ENCODE data around the gene JMJD4. TPM values are rescaled to one million over a fixed set of nuclear protein-coding genes. Genes with fewer than 3 reads are reported as not detected.

The JMJD4 gene
- total and polyA plus RNA-seq, 2 of the 4 experiments (the other 2 are of a cell fraction) = 24.6 to 28.5 TPM

- BruUV-seq (replicated peaks) = no TSS peak
- Histone ChIP-seq H3K4ac (ENCODE audit: low read depth, low read length) (no peak overlapping the region), H2AK5ac (ENCODE audit: low read depth, low read length) (peak overlapping the region; percentile 36; the same call in 1 of the 2 replicates), H3K14ac (replicated peaks; ENCODE audit: low read depth, low read length) (no peak overlapping the region), H3K18ac (ENCODE audit: low read depth, low read length) (no peak overlapping the region), H2AK9ac (replicated peaks; ENCODE audit: low read depth, low read length, poor library complexity) (no peak overlapping the region), H4K91ac (ENCODE audit: insufficient read depth, low read depth, low read length) (peak overlapping the region; percentile 3; the same call in 1 of the 2 replicates), H3K79me1 (ENCODE audit: low read depth in 1 of 2, low read length in 2 of 2) (peaks cover 31 to 91% of the 10 kb centered on the region in 2 experiments), H3K27me3 (ENCODE audit: control insufficient read depth, insufficient read depth, low read length) (no peaks in the 10 kb centered on the region), H4K8ac (ENCODE audit: low read depth in 2 of 2, low read length in 2 of 2) (no peak overlapping the region), H3K9me1 (ENCODE audit: insufficient read depth, low read length) (peaks cover 34% of the 10 kb centered on the region), H2BK5ac (ENCODE audit: low read depth, low read length, poor library complexity, severe bottlenecking) (no peak overlapping the region), H3K4me1 (ENCODE audit: control insufficient read depth, insufficient read depth, low read length) (peaks cover 36% of the 10 kb centered on the region), H2BK20ac (ENCODE audit: low read depth, low read length) (no peak overlapping the region), H3K9me3 (ENCODE audit: control insufficient read depth, insufficient read depth, low read length) (no peaks in the 10 kb centered on the region), H3K56ac (ENCODE audit: extremely low read depth, insufficient read depth, low read length) (no peak overlapping the region), H3K4me3 (ENCODE audit: insufficient read depth, low read depth, low read length) (no peak overlapping the region), H3K23ac (ENCODE audit: low read depth, low read length) (no peak overlapping the region), H3K4me2 (ENCODE audit: low read depth, low read length) (no peak overlapping the region; the same call in 1 of the 2 replicates), H3K27ac (ENCODE audit: insufficient read depth, low read length) (no peak overlapping the region; the same call in 1 of the 2 replicates), H3K36me3 (ENCODE audit: control insufficient read depth, insufficient read depth, low read length) (peaks cover 21% of the 10 kb centered on the region), H2AFZ (replicated peaks; ENCODE audit: low read length, poor library complexity) (no peak overlapping the region), H2BK120ac (ENCODE audit: low read depth, low read length) (no peak overlapping the region), H4K5ac (ENCODE audit: low read depth, low read length) (no peak overlapping the region), H2BK15ac (ENCODE audit: low read depth, low read length) (no peak overlapping the region), H4K20me1 (ENCODE audit: insufficient read depth, low read length) (peaks cover 48% of the 10 kb centered on the region), H3K9ac (ENCODE audit: low read depth, low read length) (no peak overlapping the region)
- ATAC-seq (ENCODE audit: low read depth) (no peak), DNase-seq (peak; percentile 37)
- no peak for TF ChIP-seq NFE2L2 (IDR thresholded peaks at IDR 0.05; ENCODE audit: low read depth, low read length)
- TF ChIP-seq CTCF (conservative IDR thresholded peaks at IDR 0.05; ENCODE audit: low read depth, low read length) = no peak
- no peak for TF ChIP-seq BHLHE40 (IDR thresholded peaks at IDR 0.05; ENCODE audit: low read depth, low read length)
- peak; percentile 37; the same call in 1 of the 2 replicates for TF ChIP-seq CEBPB (IDR thresholded peaks at IDR 0.05; ENCODE audit: low read depth, low read length)
- no peak for TF ChIP-seq SMC3 (IDR thresholded peaks at IDR 0.05; ENCODE audit: low read depth, low read length)
- no peak for TF ChIP-seq RAD21 (IDR thresholded peaks at IDR 0.05; ENCODE audit: low read length)
- no peak for TF ChIP-seq RCOR1 (IDR thresholded peaks at IDR 0.05; ENCODE audit: insufficient replicate concordance, low read length)
- in situ Hi-C loops (cut with MboI; ENCODE audit: low sequenced_read_pairs) = no loop called here
- dilution Hi-C loops (cut with HindIII; ENCODE audit: low sequenced_read_pairs, unreplicated experiment) = no loop called here
- ChIA-PET CTCF (interaction anchor here (0.6 to 1.8 kb wide), 2 partner anchors 196 to 1070 kb away, joined by 4 to 5 read pairs; no protein-coding TSS in a partner anchor), POLR2A (ENCODE audit: unreplicated experiment) (no interaction called here)
- WGBS, 2 experiments (ENCODE audit: extremely low coverage in 2 of 2, insufficient read length in 1 of 2) = 75% methylated on average over 2 of the region's 2 CpGs; no CpG with 5 or more reads in 1 of the 2 experiments
- intact Hi-C loops (cut with micrococcal nuclease) = loop anchor here (2.0 kb wide), 2 partner anchors 23 to 277 kb away; partner anchors contain the start of genes JMJD4 and SNAP47
These were observed 22.7 kb upstream of the JMJD4 start for GRCh38 chr1:227757781-227758180.
